NCI-H345 treated with DMSO at 0.1 percent for 48 hours (cell line): ENCODE data around the gene ANKLE2.
"Not testable (repeated sequence)": the region's sequence is repeated elsewhere in the genome, so short reads cannot be mapped to it uniquely, and the experiment has no call there.

Experiments
- DNase-seq: peaks from one replicate; lab custom pipeline; 2025; ENCODE audit not compliant: unreplicated experiment; lab: John Stamatoyannopoulos, UW

Gene ANKLE2

DNA sequence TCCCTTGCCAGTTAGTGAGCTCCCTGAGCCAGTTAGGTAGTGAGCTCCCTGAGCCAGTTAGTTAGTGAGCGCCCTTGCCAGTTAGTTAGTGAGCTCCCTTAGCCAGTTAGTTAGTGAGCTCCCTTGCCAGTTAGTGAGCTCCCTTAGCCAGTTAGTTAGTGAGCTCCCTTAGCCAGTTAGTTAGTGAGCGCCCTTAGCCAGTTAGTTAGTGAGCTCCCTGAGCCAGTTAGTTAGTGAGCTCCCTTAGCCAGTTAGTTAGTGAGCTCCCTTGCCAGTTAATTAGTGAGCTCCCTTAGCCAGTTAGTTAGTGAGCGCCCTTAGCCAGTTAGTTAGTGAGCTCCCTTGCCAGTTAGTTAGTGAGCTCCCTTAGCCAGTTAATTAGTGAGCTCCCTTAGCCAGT lies 69.6 kb downstream of the ANKLE2 start:
- not testable (repeated sequence) for DNase-seq

DNA sequence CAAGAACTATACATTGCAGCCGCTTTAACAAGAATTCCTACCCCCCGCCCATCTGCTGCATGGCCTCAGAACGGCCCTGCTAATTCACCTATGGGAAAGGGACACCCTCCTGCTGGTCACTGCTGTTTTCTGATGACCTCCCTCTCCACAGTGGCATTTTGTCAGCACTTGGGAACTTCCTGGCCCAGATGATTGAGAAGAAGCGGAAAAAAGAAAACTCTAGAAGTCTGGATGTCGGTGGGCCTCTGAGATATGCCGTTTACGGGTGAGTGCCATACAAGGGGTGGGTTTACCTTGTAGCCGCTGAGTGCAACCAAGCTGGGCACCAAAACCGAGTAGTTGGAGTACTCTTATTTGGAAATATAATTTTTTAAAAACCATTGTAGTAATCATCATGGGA lies 71.5 kb downstream of the ANKLE2 start:
- DNase-seq = no peak

DNA sequence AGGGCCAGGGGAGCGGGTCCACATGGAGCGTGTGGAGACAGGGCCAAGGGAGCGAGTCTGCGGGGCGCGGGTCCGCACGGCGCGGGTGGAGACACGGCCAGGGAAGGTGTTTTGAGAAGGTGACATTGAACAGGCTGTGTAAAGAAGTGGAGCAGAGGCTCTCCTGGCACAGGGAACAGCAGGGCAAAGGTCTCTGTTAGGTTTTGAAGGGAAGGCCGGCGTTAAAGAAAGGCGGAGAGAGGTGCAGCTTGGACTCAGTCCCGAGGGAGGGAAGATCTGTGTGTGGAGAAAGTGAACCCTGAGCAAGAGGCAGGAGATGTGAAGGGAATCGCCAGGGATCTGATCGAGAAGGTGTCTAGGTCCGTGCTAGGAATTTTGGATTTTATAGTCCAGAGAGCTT lies 72.4 kb downstream of the ANKLE2 start:
- DNase-seq = no peak

DNA sequence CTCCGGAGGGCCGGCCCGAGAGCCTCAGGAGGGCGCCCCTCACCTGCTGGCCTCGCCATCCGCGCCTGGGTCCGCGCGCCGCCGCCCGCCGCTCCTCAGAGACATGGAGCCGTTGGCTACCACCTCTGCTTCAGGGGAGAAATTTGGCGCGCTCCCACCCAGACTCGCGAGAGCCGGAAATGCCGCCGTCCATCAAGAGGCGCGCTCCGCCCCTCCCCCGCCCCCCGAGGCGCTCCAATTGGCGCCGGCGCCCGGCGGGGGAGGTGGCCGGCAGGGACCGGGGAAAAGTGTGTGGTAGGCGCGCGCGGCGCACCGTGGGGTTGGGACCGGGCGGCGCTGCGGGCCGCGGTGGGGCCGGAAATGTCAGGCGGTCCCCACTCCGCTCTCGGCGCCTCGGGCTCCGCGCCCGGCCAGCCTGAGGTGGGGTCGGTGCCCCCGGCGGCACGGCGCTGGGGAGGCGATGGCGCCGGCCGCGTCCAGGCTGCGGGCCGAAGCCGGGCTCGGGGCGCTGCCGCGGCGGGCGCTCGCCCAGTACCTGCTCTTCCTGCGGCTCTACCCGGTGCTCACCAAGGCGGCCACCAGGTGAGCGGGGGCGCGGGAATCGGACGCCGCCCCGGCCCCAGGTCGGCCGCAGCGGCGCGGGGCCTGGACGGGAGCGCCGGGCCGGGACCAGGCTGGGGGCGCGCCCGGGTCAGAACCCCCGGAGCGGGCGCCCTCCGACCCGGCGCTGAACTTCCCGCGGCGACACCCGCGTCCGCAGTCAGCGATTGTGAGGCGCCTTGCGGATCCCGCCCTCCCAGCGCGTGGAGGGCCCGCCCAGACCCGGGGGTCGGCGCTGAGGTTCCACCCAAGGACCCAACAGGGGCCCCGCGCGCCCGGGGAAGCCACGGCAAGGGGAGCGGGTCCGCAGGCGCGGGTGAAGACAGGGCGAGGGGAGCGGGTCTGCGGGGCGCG lies 74.1 kb downstream of the ANKLE2 start, which contains the start of the genes POLE and PXMP2:
Gene POLE (minus strand): TSS at position 132 of the 954 bp plus-strand sequence. CDS start 27 bp downstream, at position 105.
Gene PXMP2 (plus strand): TSS at position 377 of the 954 bp plus-strand sequence. CDS start 84 bp downstream, at position 461.
- DNase-seq = peak; percentile 86

- no peak for DNase-seq
Observed at GRCh38 chr12:132686825-132687210, 74.8 kb downstream of the ANKLE2 start.

DNA sequence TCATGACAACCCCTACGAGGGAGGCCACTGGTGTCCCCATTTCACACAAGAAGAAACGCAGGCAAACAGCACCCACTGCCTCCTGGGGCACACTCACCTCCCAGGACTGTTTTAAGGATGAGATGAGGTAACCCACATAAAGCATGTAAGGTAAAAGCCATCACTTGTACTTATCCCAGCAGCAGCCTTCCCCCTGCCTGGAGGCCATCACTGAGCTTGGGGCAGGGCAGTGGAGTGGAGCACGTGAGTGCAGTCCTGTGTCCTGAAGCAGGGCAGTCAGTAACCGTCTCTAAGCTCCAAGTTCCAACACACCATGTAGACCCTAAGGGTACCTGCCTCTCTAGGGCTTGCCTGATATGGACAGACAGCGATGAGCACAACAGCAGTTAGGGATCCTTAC lies 76.2 kb downstream of the ANKLE2 start:
- DNase-seq = no peak

- DNase-seq = no peak
Observed at GRCh38 chr12:132677492-132677891, 84.1 kb downstream of the ANKLE2 start.

GRCh38 chr12:132675757-132676432 lies 85.7 kb downstream of the ANKLE2 start:
- no peak for DNase-seq
